Eye (tissue), 1 donor: ENCODE results near the gene ZNF318.
"Not testable (repeated sequence)": the region's sequence is repeated elsewhere in the genome, so short reads cannot be mapped to it uniquely, and the experiment has no call there.

Experiments
- DNase-seq: peaks from one replicate; pipeline ENCODE4 v3.0.0-alpha.2; 2015

Gene ZNF318

GRCh38 chr6:43386492-43386891, 17.0 kb upstream of the ZNF318 start:
- DNase-seq = peak; percentile 39

GRCh38 chr6:43383021-43383667, 13.7 kb upstream of the ZNF318 start:
- DNase-seq = no peak

GRCh38 chr6:43380858-43381257, 11.4 kb upstream of the ZNF318 start:
- DNase-seq = not testable (repeated sequence)

- no peak for DNase-seq
Observed at GRCh38 chr6:43378631-43379030, 9.2 kb upstream of the ZNF318 start.

GRCh38 chr6:43377710-43378229, 8.3 kb upstream of the ZNF318 start:
- no peak for DNase-seq

- DNase-seq = no peak
Observed at GRCh38 chr6:43376551-43376981, 7.1 kb upstream of the ZNF318 start.

GRCh38 chr6:43375693-43376092, 6.2 kb upstream of the ZNF318 start:
- DNase-seq = no peak

- DNase-seq = no peak
Observed at GRCh38 chr6:43373252-43373875, 3.9 kb upstream of the ZNF318 start.

GRCh38 chr6:43370003-43370580, 645 bp upstream of the ZNF318 start:
- DNase-seq = peak; percentile 6

GRCh38 chr6:43368259-43369160, 937 bp downstream of the ZNF318 start:
- peak; percentile 84 for DNase-seq

GRCh38 chr6:43367245-43367984, 2.0 kb downstream of the ZNF318 start:
- no peak for DNase-seq

- no peak for DNase-seq
Observed at GRCh38 chr6:43361269-43361668, 8.2 kb downstream of the ZNF318 start.

- DNase-seq = no peak
Observed at GRCh38 chr6:43359831-43360230, 9.6 kb downstream of the ZNF318 start.

GRCh38 chr6:43359381-43359780, 10.1 kb downstream of the ZNF318 start:
- DNase-seq = no peak

- DNase-seq = peak; percentile 5
Observed at GRCh38 chr6:43355862-43356590, 13.4 kb downstream of the ZNF318 start.

GRCh38 chr6:43351951-43352350, 17.5 kb downstream of the ZNF318 start:
- DNase-seq = not testable (repeated sequence)

GRCh38 chr6:43347444-43347843, 22.0 kb downstream of the ZNF318 start:
- DNase-seq = no peak

GRCh38 chr6:43347021-43347420, 22.4 kb downstream of the ZNF318 start:
- DNase-seq = no peak

- not testable (repeated sequence) for DNase-seq
Observed at GRCh38 chr6:43346243-43346642, 23.2 kb downstream of the ZNF318 start.

- DNase-seq = no peak
Observed at GRCh38 chr6:43339168-43339567, 30.3 kb downstream of the ZNF318 start.

GRCh38 chr6:43338243-43338642, 31.2 kb downstream of the ZNF318 start:
- no peak for DNase-seq

- DNase-seq = no peak
Observed at GRCh38 chr6:43336382-43336781, 33.1 kb downstream of the ZNF318 start.
